Tibial nerve (tissue), 4 donors: Measurements from ENCODE around the gene ATP1A2. TPM values are rescaled to one million over a fixed set of nuclear protein-coding genes. Genes with fewer than 3 reads are reported as not detected.

Experiments
- DNase-seq, 2 donors: peaks; one replicate each; pipeline ENCODE4 v3.0.0-alpha.2; 2019; ENCODE audit warnings: low spot score in 2 of 2
- H3K27ac ChIP-seq, 4 donors: fragments of 200-600 bp; sonication (generic) in 3 of 4; one replicate each; pipeline ENCODE4 v1.5.1; 2017 to 2019; ENCODE audit warnings: mild to moderate bottlenecking in 1 of 4
- H3K27me3 ChIP-seq, 2 donors: fragments of 200-600 bp; sonication (generic) in 1 of 2; one replicate each; pipeline versions ENCODE4 v1.5.1 to v1.6.0; 2017 to 2019
- H3K36me3 ChIP-seq, 3 donors: fragments of 200-600 bp; sonication (generic); one replicate each; pipeline ENCODE4 v1.5.1; 2018 to 2019
- H3K4me1 ChIP-seq, 4 donors: fragments of 200-600 bp; sonication (generic) in 3 of 4; one replicate each; pipeline ENCODE4 v1.5.1; 2017 to 2019
- H3K4me3 ChIP-seq, 4 donors: fragments of 200-600 bp; sonication (generic) in 3 of 4; one replicate each; pipeline ENCODE4 v1.5.1; 2017 to 2019; ENCODE audit warnings: mild to moderate bottlenecking in 1 of 4, moderate library complexity in 1 of 4
- H3K9me3 ChIP-seq, 4 donors: fragments of 200-600 bp; sonication (generic) in 3 of 4; one replicate each; pipeline ENCODE4 v1.5.1; 2017 to 2019
- CTCF ChIP-seq, 5 experiments: fragments of 200-600 bp in 3 of 5; fragments of 450-650 bp in 2 of 5; sonication (generic) in 3 of 5; IDR thresholded peaks; one replicate each; pipeline ENCODE4 v1.5.1; 2016 to 2019; ENCODE audit warnings: antibody characterized with exemption in 5 of 5, mild to moderate bottlenecking in 3 of 5, moderate library complexity in 2 of 5
- EP300 ChIP-seq, 2 donors: sonication (generic); formaldehyde crosslinking; IDR thresholded peaks; one replicate each; pipeline ENCODE4 v1.6.1; 2017; ENCODE audit warnings: antibody characterized with exemption in 2 of 2, mild to moderate bottlenecking in 1 of 2
- POLR2A ChIP-seq, 2 donors: fragments of 450-650 bp; IDR thresholded peaks; one replicate each; pipeline ENCODE4 v1.6.1; 2017; ENCODE audit warnings: antibody characterized with exemption in 2 of 2, mild to moderate bottlenecking in 2 of 2, moderate library complexity in 2 of 2
- WGBS, 2 donors: methylation state at CpG; one replicate each; pipeline ENCODE4 v1.1.5; 2018; 5-methylcytosine and 5-hydroxymethylcytosine counted together
- total RNA-seq, 4 donors: library from RNA; depleted of rRNA; stranded (reverse); fragments of >200 nt; gene quantifications; one replicate each; pipeline ENCODE4 v1.1.0, GENCODE V29; 2016

ATP1A2 gene
- total RNA-seq, 4 donors from 2014 or later: 173 to 211 (median 201) TPM

DNA sequence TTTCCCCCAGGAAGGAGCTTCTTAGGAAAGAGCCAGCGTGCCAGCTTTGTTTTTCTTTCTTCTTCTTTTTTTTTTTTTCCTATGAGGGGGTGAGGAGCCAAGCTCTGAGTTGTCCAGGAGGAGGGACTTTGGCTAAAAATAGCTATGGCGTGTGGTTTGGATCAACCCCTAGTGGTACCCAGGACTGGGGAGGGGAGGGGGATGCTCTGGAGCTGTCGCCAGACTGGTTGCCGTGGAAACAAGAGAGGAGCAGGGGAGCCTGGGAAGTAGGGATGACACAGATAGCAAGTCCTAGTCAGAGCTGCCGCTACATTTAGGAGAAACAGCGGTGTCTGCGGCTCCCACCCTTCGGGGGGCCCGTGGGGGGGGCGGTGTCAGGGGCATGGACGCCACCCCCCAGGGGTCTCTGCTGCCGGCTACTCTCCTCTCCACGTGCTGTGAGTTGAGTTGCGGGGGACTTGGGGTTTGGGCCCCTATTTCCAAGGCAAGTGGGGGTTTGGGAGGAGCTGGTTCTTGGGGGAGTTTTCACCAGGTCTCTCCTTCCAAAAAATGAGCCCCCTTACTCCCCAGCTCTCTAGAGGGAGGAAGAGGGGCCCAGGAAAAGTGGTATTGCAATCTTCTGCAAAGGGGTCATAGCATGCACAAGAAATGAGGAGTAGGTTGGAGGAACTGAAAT lies 34.2 kb upstream of the ATP1A2 start, which contains the start of gene KCNJ9:
KCNJ9 (plus strand) TSS at position 278 of the 676 bp plus-strand sequence. CDS start 2,493 bp downstream, outside the sequence.
- Histone ChIP-seq H3K4me3 (no peak within 1 kb of the TSS), H3K9me3 (no peaks in the 10 kb centered on the region), H3K4me1 (peaks cover 0 to 24% (median 0%) of the 10 kb centered on the region in 4 donors), H3K27ac (no peak within 1 kb of the TSS), H3K27me3 (peaks cover 0 to 48% of the 10 kb centered on the region in 2 donors), H3K36me3 (no peaks in the 10 kb centered on the region)
- DNase-seq: no peak
- TF ChIP-seq EP300 (IDR thresholded peaks at IDR 0.05) (no peak), CTCF (IDR thresholded peaks at IDR 0.05) (no peak), POLR2A (IDR thresholded peaks at IDR 0.05) (no peak)
- 18 to 19% methylated on average over 13 to 14 of the region's 14 CpGs for WGBS, 2 donors

- Histone ChIP-seq H3K9me3 (no peaks in the 10 kb centered on the region), H3K27me3 (peaks cover 0 to 48% of the 10 kb centered on the region in 2 donors), H3K4me3 (no peak overlapping the region), H3K4me1 (peaks cover 0 to 24% (median 0%) of the 10 kb centered on the region in 4 donors), H3K36me3 (peaks cover 0 to 4% (median 0%) of the 10 kb centered on the region in 3 donors), H3K27ac (no peak overlapping the region)
- 48 to 60% methylated on average over 2 of the region's 2 CpGs for WGBS, 2 donors
- TF ChIP-seq EP300 (IDR thresholded peaks at IDR 0.05) (no peak), POLR2A (IDR thresholded peaks at IDR 0.05) (no peak), CTCF (IDR thresholded peaks at IDR 0.05) (no peak)
- DNase-seq: no peak
Measured at GRCh38 chr1:160082487-160082886, 33.1 kb upstream of the ATP1A2 start.

DNA sequence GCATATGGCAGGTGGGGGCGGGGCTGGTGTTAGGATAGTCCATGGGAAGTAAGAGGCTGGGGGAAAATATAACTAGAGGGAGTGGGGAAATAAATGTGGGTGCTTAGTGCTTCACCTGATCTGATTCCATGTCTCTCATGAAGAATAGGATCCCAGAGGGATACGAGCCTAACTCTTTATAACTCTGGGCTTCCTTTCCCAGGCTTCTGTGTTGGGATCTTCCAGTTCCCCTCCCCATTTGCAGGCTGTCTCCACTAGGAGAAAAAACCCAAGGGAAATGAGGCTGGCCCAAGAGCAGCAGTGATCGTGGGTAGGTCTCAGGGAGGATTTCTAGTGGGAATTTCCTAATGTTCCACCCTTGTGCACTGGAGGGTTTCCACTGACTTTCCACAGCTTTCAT lies 32.6 kb upstream of the ATP1A2 start:
- Histone ChIP-seq H3K27me3 (peaks cover 0 to 48% of the 10 kb centered on the region in 2 donors), H3K36me3 (peaks cover 0 to 9% (median 0%) of the 10 kb centered on the region in 3 donors), H3K4me3 (no peak overlapping the region), H3K27ac (no peak overlapping the region), H3K4me1 (peaks cover 0 to 24% (median 0%) of the 10 kb centered on the region in 4 donors), H3K9me3 (no peaks in the 10 kb centered on the region)
- DNase-seq: no peak
- TF ChIP-seq EP300 (IDR thresholded peaks at IDR 0.05) (no peak), POLR2A (IDR thresholded peaks at IDR 0.05) (no peak), CTCF (IDR thresholded peaks at IDR 0.05) (no peak)
- WGBS, 2 donors: 77 to 82% methylated on average over 3 of the region's 3 CpGs

DNA sequence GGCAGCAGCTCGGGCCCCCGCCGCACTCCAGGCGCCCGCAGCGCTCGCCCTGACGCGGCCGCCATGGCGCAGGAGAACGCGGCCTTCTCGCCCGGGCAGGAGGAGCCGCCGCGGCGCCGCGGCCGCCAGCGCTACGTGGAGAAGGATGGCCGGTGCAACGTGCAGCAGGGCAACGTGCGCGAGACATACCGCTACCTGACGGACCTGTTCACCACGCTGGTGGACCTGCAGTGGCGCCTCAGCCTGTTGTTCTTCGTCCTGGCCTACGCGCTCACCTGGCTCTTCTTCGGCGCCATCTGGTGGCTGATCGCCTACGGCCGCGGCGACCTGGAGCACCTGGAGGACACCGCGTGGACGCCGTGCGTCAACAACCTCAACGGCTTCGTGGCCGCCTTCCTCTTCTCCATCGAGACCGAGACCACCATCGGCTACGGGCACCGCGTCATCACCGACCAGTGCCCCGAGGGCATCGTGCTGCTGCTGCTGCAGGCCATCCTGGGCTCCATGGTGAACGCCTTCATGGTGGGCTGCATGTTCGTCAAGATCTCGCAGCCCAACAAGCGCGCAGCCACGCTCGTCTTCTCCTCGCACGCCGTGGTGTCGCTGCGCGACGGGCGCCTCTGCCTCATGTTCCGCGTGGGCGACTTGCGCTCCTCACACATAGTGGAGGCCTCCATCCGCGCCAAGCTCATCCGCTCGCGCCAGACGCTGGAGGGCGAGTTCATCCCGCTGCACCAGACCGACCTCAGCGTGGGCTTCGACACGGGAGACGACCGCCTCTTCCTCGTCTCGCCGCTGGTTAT lies 31.4 kb upstream of the ATP1A2 start:
- H3K27me3 ChIP-seq: peaks cover 0 to 44% of the 10 kb centered on the region in 2 donors
- WGBS, 2 donors: 45 to 47% methylated on average over 79 to 84 of the region's 96 CpGs
- peaks cover 0 to 21% (median 0%) of the 10 kb centered on the region in 3 donors for H3K36me3 ChIP-seq
- H3K27ac ChIP-seq: no peak overlapping the region
- peak; percentile 62 to 71 for DNase-seq
- no peaks in the 10 kb centered on the region for H3K9me3 ChIP-seq
- TF ChIP-seq POLR2A (IDR thresholded peaks at IDR 0.05): no peak
- TF ChIP-seq EP300 (IDR thresholded peaks at IDR 0.05): no peak
- TF ChIP-seq CTCF (IDR thresholded peaks at IDR 0.05): peak; percentile 37 to 74 (median 62)
- peaks cover 0 to 21% (median 0%) of the 10 kb centered on the region in 4 donors for H3K4me1 ChIP-seq
- H3K4me3 ChIP-seq: peak overlapping the region in 3 of 4 donors; percentile 18 to 43 (median 28)
